ENCODE results near the gene CFL2.

The CFL2 gene

DNA sequence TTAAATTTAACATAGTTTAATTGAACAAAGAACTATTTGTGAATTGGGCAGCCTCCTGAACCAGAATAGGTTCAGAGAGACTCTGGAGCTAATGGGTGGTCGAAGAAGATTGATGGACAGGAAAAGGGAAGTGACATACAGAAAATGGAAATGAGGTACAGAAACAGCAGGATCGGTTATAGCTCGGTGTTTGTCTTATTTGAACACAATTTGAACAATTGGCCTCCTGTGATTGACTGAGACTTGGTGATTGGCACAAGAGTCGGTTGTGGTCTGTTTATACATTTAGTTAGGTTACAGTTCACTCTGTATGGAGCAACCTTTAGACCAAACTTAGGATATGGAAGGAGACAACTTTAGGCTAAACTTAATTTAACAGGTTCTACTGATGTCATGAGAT, 18.4 kb upstream of the CFL2 start:
- Histone ChIP-seq H3K4me1 (ENCODE audit: control insufficient read depth, insufficient read depth, low read length, poor library complexity, severe bottlenecking) (no peaks in the 10 kb centered on the region), H3K4me3 (ENCODE audit: extremely low read depth, insufficient read depth, low read length, poor library complexity, severe bottlenecking) (no peak overlapping the region), H3K27ac (ENCODE audit: low read depth, low read length, severe bottlenecking) (no peak overlapping the region), H3K9me3 (ENCODE audit: control insufficient read depth, low read length) (no peaks in the 10 kb centered on the region), H3K36me3 (ENCODE audit: control insufficient read depth, insufficient read depth, low read length) (no peaks in the 10 kb centered on the region)
- 76 to 80% methylated on average over 3 to 4 of the region's 4 CpGs for WGBS, 2 experiments (ENCODE audit: insufficient coverage in 2 of 2)

DNA sequence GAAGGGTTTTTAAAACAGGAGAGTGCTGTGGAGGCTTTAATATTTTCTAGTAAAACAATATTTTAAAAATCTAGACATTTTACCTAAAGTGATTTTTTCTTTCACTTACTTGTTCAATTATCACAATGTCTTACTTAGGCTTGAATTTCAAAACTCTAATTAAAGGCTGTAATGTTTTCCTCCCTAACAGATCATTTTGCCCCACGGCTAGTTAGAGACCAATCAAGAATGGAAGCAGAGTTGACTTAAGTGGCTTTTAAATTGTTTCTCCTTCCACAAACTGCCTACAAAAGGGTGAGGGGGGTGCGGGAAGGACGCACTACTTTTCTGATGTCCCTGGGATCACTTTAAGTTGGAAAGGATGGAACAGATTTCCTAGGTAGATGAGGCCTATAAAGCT, 9.5 kb upstream of the CFL2 start:
- WGBS, 2 experiments (ENCODE audit: insufficient coverage in 2 of 2), result 100% methylated on average over 1 of the region's 3 CpGs; no CpG with 5 or more reads in 1 of the 2 experiments
- peaks cover 2% of the 10 kb centered on the region for H3K4me1 ChIP-seq (ENCODE audit: control insufficient read depth, insufficient read depth, low read length, poor library complexity, severe bottlenecking)
- no peaks in the 10 kb centered on the region for H3K36me3 ChIP-seq (ENCODE audit: control insufficient read depth, insufficient read depth, low read length)
- no peak overlapping the region for H3K4me3 ChIP-seq (ENCODE audit: extremely low read depth, insufficient read depth, low read length, poor library complexity, severe bottlenecking)
- H3K27ac ChIP-seq (ENCODE audit: low read depth, low read length, severe bottlenecking), result no peak overlapping the region
- H3K9me3 ChIP-seq (ENCODE audit: control insufficient read depth, low read length), result no peaks in the 10 kb centered on the region

DNA sequence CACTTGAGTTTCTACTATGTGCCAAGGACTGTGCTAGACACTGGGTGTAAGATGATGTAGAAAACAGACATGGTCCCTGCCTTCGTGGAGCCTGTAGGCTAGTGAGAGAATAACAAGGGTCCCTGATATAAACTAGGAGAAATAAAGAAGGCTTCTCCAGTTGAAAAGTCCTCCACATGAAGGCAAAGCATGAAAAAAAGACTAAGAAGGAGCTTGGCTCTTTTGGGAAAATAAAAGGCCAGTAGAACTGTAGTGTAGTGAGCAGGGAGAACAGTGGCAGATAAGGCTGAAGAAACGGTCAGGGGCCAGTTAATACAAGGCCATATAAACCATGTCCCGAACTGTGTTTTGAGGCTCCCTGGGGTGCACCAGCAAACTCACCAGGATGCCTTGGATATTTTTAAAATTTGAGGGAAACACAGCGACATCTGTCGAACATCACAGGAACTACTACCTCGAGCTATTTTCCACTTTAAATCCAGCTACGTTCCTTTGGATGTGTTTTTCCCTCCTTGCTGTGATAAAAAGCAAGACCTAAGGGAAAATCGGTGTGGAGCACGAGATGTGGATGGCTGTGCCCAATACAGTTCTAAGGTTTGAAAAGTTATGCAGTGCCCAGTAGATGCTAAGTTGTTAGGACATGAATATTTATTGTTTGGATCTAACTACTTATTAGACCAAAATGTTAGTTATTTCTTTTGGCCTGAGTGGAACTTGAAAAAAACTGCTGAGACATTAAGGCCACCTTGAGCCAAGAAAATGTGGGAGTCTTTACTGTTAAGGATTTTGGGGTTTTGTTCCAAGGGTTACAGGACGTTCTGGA, 8.5 kb upstream of the CFL2 start:
- H3K4me1 ChIP-seq (ENCODE audit: control insufficient read depth, insufficient read depth, low read length, poor library complexity, severe bottlenecking), result peaks cover 2% of the 10 kb centered on the region
- no peaks in the 10 kb centered on the region for H3K9me3 ChIP-seq (ENCODE audit: control insufficient read depth, low read length)
- no peaks in the 10 kb centered on the region for H3K36me3 ChIP-seq (ENCODE audit: control insufficient read depth, insufficient read depth, low read length)
- WGBS, 2 experiments (ENCODE audit: insufficient coverage in 2 of 2), result 20 to 29% methylated on average over 5 to 7 of the region's 10 CpGs
- no peak overlapping the region for H3K27ac ChIP-seq (ENCODE audit: low read depth, low read length, severe bottlenecking)
- no peak overlapping the region for H3K4me3 ChIP-seq (ENCODE audit: extremely low read depth, insufficient read depth, low read length, poor library complexity, severe bottlenecking)

DNA sequence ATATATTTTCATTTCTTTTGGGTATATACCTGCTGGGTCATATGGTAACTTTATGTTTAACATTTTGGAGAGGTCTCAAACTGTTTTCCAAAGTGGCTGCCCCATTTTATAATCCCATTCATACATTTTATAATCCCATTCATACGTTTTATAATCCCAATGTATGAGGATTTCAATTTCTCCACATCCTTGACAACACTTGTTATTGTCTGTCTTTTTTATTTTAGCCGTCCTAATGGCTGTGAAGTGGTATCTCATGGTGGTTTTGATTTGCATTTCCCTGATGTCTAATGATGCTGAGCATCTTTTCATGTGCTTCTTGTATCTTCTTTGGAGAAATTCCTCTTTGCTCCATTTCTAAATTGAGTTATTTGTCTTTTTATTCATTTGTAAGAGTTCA, 6.7 kb upstream of the CFL2 start:
- H3K9me3 ChIP-seq (ENCODE audit: control insufficient read depth, low read length), result no peaks in the 10 kb centered on the region
- H3K27ac ChIP-seq (ENCODE audit: low read depth, low read length, severe bottlenecking), result no peak overlapping the region
- peaks cover 2% of the 10 kb centered on the region for H3K4me1 ChIP-seq (ENCODE audit: control insufficient read depth, insufficient read depth, low read length, poor library complexity, severe bottlenecking)
- WGBS, 2 experiments (ENCODE audit: insufficient coverage in 2 of 2), result 80% methylated on average over 1 of the region's 2 CpGs; no CpG with 5 or more reads in 1 of the 2 experiments
- H3K4me3 ChIP-seq (ENCODE audit: extremely low read depth, insufficient read depth, low read length, poor library complexity, severe bottlenecking), result no peak overlapping the region
- H3K36me3 ChIP-seq (ENCODE audit: control insufficient read depth, insufficient read depth, low read length), result no peaks in the 10 kb centered on the region

DNA sequence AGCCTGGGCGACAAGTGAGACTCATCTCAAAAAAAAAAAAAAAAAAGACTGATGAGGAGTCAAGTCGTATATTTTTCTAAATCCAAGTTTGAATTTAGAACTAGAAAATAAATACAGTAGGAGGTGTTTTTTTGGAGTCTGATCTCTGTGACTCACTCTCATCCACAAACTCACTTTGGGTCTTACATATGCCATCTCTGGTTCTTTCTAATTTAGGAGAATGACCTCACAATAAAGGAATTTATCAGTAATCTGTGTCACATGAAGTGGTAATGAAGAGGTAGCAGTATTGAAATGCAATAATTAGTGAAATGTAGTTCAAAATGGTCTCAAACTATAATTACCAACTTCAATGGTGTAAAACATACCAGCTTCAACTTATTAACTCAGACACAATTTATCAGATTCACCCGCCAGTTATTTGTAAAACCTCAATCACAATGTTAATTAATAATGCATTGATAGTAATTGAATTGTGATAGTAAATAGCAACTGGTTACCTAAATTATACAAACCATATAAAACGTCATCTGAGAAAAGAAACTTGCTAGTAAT, 4.4 kb upstream of the CFL2 start:
- H3K27ac ChIP-seq (ENCODE audit: low read depth, low read length, severe bottlenecking), result no peak overlapping the region
- no CpG with 5 or more reads among the region's 4 CpGs for WGBS, 2 experiments (ENCODE audit: insufficient coverage in 2 of 2)
- no peaks in the 10 kb centered on the region for H3K9me3 ChIP-seq (ENCODE audit: control insufficient read depth, low read length)
- H3K36me3 ChIP-seq (ENCODE audit: control insufficient read depth, insufficient read depth, low read length), result no peaks in the 10 kb centered on the region
- peaks cover 2% of the 10 kb centered on the region for H3K4me1 ChIP-seq (ENCODE audit: control insufficient read depth, insufficient read depth, low read length, poor library complexity, severe bottlenecking)
- H3K4me3 ChIP-seq (ENCODE audit: extremely low read depth, insufficient read depth, low read length, poor library complexity, severe bottlenecking), result no peak overlapping the region

DNA sequence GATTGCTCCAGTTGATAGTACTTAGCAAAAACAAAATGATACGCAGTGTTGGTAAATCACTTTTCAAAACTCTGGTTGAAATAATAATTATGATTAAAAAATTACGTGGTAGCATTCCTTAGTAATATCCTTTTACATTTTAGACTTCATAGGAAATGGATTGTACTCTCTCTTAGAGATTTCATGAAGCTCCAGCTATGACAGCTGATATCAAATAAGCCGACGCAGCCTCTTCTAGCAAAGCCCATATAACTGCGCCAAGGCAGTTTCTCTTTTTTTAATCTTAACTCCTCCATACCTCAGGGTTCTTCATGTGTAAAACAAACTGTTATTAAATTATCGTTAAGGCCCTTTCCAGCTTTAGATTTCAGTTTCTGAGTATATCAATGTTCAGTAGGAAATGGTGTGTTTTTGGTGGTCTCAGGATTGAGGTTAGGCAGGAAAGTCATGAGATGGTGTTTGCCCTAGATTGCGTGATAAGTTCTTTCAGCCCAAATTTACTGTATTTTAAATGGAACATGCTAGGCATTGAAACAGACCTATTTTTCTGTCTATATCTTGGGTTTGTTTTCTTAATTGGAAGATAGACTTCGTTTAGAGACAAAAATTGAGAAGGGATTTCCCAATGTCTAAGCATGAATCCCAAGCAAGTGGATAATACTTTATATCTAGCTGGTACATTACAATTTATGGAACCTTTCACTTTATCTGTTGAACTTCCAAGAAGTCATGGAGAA, 902 bp upstream of the CFL2 start:
- Histone ChIP-seq H3K9me3 (ENCODE audit: control insufficient read depth, low read length) (no peaks in the 10 kb centered on the region), H3K4me3 (ENCODE audit: extremely low read depth, insufficient read depth, low read length, poor library complexity, severe bottlenecking) (peak overlapping the region; percentile 76), H3K4me1 (ENCODE audit: control insufficient read depth, insufficient read depth, low read length, poor library complexity, severe bottlenecking) (peaks cover 8% of the 10 kb centered on the region), H3K36me3 (ENCODE audit: control insufficient read depth, insufficient read depth, low read length) (peaks cover 18% of the 10 kb centered on the region), H3K27ac (ENCODE audit: low read depth, low read length, severe bottlenecking) (no peak overlapping the region)
- WGBS, 2 experiments (ENCODE audit: insufficient coverage in 2 of 2), result 76 to 93% methylated on average over 2 to 3 of the region's 8 CpGs

DNA sequence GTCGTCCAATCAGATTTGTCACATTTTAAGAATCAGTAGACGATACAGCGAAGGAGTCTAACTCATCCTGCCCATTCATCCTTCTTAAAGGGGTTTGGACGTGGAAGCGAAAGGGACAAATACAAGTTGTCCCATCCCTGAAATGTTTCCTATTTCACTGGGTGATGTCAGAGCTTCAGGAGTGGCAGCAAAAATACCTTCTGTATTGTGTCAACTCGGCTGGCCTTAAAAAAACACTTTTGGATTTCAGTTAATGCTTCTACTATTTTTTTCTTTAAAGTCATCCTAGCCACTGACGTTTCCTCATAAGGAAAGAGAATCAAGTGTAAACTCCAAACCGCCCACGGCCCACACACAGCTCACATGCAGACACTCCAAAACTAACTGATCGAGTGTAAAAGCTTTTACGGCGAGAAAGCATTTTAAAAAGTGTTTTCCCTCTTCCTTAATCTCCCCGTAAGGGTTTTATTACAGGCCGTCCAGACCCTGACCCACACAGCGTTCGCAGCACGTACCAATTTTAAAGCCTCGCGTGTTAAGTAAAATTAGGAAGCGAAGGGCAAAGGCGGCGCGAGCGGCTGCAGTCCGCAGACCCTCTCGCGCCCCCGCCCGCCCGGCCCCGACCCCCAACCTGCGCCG, 593 bp downstream of the CFL2 start:
- Histone ChIP-seq H3K4me3 (ENCODE audit: extremely low read depth, insufficient read depth, low read length, poor library complexity, severe bottlenecking) (peak overlapping the region; percentile 76), H3K36me3 (ENCODE audit: control insufficient read depth, insufficient read depth, low read length) (peaks cover 27% of the 10 kb centered on the region), H3K9me3 (ENCODE audit: control insufficient read depth, low read length) (no peaks in the 10 kb centered on the region), H3K27ac (ENCODE audit: low read depth, low read length, severe bottlenecking) (peak overlapping the region; percentile 82), H3K4me1 (ENCODE audit: control insufficient read depth, insufficient read depth, low read length, poor library complexity, severe bottlenecking) (peaks cover 8% of the 10 kb centered on the region)
- WGBS, 2 experiments (ENCODE audit: insufficient coverage in 2 of 2), result 4% methylated on average over 13 to 25 of the region's 33 CpGs

DNA sequence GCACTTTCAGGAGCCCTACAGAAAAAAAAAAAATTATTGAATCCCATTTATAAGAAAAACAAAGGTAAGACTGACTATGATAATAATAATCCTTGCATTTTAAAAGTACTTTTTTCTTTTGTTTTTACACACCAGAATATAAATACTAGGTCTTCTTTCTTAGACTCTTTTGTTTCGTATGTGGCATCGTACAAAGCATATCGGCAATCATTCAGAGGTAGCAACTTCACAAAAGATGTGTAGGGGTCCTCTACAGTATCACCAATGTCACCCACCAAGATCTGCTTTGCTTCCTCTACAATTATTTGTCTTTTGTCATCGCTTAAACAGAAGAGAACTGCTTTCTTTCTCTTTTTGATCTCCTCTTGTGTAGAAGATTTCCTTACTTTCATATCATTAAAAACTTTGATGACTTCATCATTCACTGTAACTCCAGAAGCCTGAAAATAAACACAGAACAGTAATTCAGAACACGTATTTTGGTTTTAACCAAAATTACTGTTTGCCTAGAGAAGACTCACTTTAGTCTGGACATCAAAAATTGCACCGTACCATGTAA, 1.2 kb downstream of the CFL2 start:
- peak overlapping the region; percentile 76 for H3K4me3 ChIP-seq (ENCODE audit: extremely low read depth, insufficient read depth, low read length, poor library complexity, severe bottlenecking)
- peak overlapping the region; percentile 74 for H3K27ac ChIP-seq (ENCODE audit: low read depth, low read length, severe bottlenecking)
- 77 to 92% methylated on average over 5 to 6 of the region's 6 CpGs for WGBS, 2 experiments (ENCODE audit: insufficient coverage in 2 of 2)
- H3K9me3 ChIP-seq (ENCODE audit: control insufficient read depth, low read length), result no peaks in the 10 kb centered on the region
- peaks cover 27% of the 10 kb centered on the region for H3K36me3 ChIP-seq (ENCODE audit: control insufficient read depth, insufficient read depth, low read length)
- peaks cover 8% of the 10 kb centered on the region for H3K4me1 ChIP-seq (ENCODE audit: control insufficient read depth, insufficient read depth, low read length, poor library complexity, severe bottlenecking)

DNA sequence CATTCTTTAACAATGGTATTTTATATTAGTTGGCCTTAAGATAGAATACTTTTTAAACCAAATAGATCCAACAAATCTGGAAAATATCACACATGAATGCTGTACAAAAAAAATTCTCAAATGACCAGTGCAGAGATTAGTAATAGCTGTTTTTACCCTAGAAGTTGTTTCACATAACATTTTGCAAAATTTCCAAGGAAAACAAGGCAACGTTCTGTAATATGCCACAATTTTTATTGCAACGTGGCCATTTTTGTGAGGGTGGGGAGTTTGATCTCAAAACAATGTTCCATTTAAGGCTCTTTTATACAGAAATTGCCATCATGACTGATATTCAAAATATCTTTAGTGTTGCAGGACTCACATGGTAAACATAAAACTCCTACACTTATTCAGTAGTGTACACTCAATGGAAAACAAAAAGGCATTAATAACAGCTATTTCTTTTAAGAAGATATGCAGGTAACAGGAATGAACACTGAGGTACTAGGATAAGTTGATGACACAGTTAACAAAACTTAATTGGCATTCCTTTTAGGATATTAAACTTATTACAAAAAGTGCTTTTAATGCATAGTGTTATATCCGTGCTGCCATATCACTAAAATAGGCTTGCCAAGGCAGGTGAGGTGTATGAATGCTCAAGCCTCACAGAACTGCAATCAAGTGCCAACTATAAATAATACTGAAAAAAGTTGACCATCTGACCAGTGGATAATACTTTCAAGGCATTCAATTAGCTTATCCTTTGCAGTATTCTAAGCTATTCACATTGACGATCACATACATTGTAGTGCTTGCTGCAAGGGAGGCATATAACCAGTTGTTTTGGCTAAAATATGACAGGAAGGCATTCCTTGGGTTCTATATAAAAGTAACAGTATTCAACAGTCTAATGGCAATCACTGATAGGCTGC, 2.3 kb downstream of the CFL2 start:
- no peak overlapping the region for H3K27ac ChIP-seq (ENCODE audit: low read depth, low read length, severe bottlenecking)

More for the DNA sequence above, 2.3 kb downstream of the CFL2 start:
- Histone ChIP-seq H3K36me3 (ENCODE audit: control insufficient read depth, insufficient read depth, low read length) (peaks cover 27% of the 10 kb centered on the region), H3K9me3 (ENCODE audit: control insufficient read depth, low read length) (no peaks in the 10 kb centered on the region), H3K4me3 (ENCODE audit: extremely low read depth, insufficient read depth, low read length, poor library complexity, severe bottlenecking) (no peak overlapping the region), H3K4me1 (ENCODE audit: control insufficient read depth, insufficient read depth, low read length, poor library complexity, severe bottlenecking) (peaks cover 8% of the 10 kb centered on the region)
- WGBS, 2 experiments (ENCODE audit: insufficient coverage in 2 of 2), result no CpG with 5 or more reads among the region's 4 CpGs
